ENCODE results near the gene CCDC137.

DNA sequence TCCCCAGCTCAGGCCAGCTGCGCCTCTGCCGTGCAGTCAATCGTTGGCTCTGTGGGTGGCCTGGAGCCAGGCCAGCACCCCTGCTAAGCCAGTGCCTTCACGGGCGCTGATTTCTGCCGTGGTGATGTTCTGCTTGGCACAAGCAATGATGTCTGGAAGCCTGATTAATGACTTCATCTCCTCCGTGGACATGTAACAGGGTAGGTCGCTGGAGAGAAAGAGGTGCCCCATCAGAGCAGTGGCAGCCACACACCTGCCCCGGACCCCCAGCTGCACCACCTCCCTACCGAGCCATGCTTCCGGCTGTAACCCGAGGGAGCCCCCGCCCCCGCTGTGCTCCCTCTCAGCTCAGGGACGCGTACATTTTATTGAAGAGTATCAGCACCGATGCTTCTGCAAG is 15.1 kb downstream of the CCDC137 start:
- no peak for TF ChIP-seq EZH2 (IDR thresholded peaks at IDR 0.05; ENCODE audit: insufficient read depth, poor library complexity, severe bottlenecking)
- no peak for TF ChIP-seq EZH2phosphoT487 (IDR thresholded peaks at IDR 0.05; ENCODE audit: insufficient read depth, low read depth)
